Choroid plexus epithelial cell (primary cell): Measurements from ENCODE around the gene PARP9.

ENCODE experiments used
- DNase-seq: peaks from one replicate; pipeline ENCODE4 v3.0.0-alpha.2; 2010; ENCODE audit warnings: low read depth
- H3K4me3 ChIP-seq: 2 replicates; pipeline ENCODE4 v1.5.1; 2011; ENCODE audit warnings: low read depth, mild to moderate bottlenecking, control low read depth, low read length, moderate library complexity
- TF ChIP-seq, protein P1 (sequence below): conservative IDR thresholded peaks from 2 replicates; pipeline ENCODE4 v1.5.1; 2011; ENCODE audit warnings: low read depth, mild to moderate bottlenecking, control low read depth, inconsistent platforms, low read length, moderate library complexity

PARP9 gene

DNA sequence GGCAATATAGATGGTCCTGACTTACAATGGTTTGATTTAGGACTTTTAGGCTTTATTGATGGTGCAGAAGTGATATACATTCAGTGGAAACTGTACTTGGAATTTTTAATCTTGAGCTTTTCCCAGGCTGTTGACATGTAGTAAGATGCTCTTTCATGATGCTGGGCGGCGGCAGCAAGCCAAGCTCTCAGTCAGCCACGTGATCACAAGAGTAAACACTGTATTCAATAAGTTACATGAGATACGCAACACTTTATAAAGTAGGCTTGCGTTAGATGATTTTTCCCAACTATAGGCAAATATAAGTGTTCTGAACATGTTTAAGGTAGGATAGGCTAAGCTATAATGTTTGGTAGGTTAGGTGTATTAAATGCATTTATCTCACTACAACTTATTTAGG lies 17.9 kb downstream of the PARP9 start:
- H3K4me3 ChIP-seq: no peak overlapping the region
- no peak for DNase-seq
- TF ChIP-seq, protein P1, sequence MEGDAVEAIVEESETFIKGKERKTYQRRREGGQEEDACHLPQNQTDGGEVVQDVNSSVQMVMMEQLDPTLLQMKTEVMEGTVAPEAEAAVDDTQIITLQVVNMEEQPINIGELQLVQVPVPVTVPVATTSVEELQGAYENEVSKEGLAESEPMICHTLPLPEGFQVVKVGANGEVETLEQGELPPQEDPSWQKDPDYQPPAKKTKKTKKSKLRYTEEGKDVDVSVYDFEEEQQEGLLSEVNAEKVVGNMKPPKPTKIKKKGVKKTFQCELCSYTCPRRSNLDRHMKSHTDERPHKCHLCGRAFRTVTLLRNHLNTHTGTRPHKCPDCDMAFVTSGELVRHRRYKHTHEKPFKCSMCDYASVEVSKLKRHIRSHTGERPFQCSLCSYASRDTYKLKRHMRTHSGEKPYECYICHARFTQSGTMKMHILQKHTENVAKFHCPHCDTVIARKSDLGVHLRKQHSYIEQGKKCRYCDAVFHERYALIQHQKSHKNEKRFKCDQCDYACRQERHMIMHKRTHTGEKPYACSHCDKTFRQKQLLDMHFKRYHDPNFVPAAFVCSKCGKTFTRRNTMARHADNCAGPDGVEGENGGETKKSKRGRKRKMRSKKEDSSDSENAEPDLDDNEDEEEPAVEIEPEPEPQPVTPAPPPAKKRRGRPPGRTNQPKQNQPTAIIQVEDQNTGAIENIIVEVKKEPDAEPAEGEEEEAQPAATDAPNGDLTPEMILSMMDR: no peak

DNA sequence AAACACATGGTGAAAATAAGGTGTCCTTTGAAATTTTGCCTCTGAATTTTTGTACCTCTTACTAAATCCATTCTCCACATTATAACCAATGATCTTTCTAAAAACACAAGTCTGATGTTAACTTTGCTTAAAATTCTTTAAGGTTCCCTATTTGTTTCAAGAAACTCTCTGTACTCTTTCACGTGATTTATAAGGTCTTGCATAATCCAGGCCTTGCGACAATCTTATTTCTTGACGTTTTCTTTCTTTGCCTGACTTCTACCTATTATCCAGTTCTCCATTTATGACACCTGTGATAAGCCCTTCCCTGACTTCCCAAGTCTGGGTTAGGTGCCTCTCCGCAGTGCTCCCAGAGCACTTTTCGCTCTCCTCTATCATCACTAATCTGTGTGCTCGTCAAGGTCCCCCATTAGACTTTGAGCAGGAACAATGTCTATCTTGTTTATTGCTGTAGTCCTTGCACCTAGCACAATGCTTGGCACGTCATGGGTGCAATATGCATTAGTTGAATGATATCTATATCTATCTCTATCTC lies 25.1 kb downstream of the PARP9 start:
- DNase-seq: no peak
- H3K4me3 ChIP-seq: no peak overlapping the region
- TF ChIP-seq, protein P1: no peak

DNA sequence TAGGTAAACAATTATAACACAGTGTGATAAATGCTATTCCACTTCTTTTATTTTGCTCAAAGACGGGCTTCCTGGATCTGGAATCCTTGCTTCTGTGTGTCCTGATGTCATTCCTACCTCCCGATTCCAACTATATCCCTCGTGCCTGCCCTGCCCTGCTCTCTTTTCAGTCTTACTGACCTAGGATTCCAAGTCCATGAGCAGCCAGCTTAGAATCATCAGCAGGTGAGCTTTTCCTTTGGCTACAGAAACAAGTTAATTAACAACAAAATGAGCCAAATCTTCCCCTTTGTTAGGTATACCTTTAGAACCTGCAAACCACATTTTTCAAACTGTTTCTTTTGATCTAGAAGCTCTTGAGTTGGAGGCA lies 27.5 kb downstream of the PARP9 start:
- TF ChIP-seq, protein P1: no peak
- H3K4me3 ChIP-seq: no peak overlapping the region
- DNase-seq: no peak

DNA sequence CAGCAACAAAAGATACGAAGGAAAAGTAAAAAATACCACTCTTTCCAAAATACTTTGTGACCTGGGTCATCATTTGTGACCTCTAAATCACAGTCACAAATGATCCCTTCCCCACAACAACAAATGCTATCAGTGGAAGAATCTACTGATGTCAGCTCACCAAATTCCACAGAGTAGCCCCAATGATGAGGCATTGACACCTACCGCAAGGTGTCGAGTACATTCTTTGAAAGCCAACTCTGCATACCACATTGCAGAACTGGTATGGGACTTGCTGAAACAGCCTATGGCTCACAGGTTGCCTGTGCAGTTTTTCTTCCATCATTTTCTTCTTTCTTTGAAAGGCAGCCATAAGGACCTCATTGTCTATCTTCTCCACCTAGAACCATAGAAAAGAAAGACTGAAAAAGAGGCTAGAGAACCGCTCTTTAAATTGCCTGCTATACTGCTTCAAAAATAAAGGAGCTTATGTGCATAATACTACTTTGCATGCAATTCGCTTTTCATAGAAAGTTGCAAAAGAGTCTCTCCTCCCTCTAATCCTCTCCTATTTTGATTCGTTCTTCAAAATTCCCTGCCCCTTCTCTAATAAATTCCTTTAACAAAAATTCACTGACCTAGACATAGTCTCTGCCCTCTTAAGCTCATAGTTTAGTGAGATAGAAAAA lies 28.0 kb downstream of the PARP9 start:
- DNase-seq: no peak
- TF ChIP-seq, protein P1: no peak
- H3K4me3 ChIP-seq: no peak overlapping the region

DNA sequence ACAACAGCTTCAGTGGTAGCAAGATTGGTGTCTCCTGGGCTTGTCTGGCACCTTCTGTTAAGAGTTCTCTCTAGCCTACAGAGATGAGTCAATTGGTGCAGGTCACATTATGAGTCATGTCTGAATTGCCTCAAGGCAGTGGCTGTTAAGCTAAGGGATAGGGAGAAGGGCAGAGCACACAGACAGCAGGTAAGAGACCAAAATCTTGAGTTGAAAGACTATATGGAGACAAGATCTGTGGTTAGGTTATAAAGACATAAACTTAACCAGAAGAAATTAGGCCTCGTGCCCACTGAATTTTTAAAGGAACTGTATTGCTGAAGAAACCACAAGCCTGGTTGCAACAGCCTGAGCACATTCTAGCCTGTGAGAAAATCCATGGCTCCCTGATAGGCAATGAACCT lies 30.2 kb downstream of the PARP9 start:
- H3K4me3 ChIP-seq: no peak overlapping the region
- TF ChIP-seq, protein P1: no peak
- DNase-seq: peak; percentile 85

DNA sequence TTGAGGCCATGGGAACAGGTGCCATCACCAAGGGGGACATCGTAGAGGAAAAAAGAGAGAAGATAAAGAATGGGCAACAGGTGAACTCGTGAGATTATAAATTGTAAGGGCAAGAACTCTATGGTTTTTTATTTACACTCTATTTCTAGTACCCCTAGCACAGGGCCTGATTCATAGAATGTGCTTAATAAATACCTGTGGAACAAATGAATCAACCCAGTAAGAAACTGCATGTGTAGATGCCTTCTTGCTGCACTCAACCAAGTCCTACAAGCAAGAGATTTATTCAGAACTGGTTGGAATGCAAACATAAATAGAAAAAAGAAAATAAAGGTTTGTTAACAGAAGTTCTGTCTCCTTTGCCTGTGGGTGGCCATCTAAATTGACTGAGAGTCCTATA lies 30.6 kb downstream of the PARP9 start:
- no peak for DNase-seq
- no peak overlapping the region for H3K4me3 ChIP-seq
- TF ChIP-seq, protein P1: no peak

DNA sequence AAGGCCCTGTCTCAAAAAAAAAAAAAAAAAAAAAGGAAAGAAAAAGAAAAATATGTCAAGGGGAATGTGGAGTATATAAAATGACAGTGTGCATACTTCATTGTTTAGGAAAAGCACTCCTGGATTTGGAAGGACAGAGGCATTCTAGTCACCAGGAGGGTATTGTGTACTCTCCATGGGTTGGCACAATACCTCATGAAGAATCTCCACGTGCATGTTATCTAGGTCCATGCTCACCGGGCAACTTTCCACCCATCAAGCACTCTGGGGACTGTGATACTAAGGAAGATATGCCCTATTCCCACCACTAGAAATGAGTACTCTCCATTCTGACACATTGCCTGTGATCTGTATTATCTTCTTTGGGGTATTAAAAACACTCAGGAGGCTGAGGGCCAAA lies 33.9 kb downstream of the PARP9 start:
- TF ChIP-seq, protein P1: no peak
- no peak overlapping the region for H3K4me3 ChIP-seq
- no peak for DNase-seq
